Endothelial cell (in vitro differentiated cells): ENCODE results near the gene CAMTA1. TPM values are rescaled to one million over a fixed set of nuclear protein-coding genes. Genes with fewer than 3 reads are reported as not detected.

Source experiments
- DNase-seq: peaks from one replicate; pipeline ENCODE4 v3.0.0; 2021; ENCODE audit warnings: low spot score
- H3K27ac Mint-ChIP-seq: one replicate; pipeline ENCODE4 v1.8.0; 2021; ENCODE audit warnings: mixed read lengths, inconsistent platforms; ENCODE audit not compliant: unreplicated experiment
- H3K27me3 Mint-ChIP-seq: one replicate; pipeline ENCODE4 v1.8.0; 2021; ENCODE audit warnings: mild to moderate bottlenecking, moderate library complexity, mixed read lengths, inconsistent platforms; ENCODE audit not compliant: unreplicated experiment
- H3K36me3 Mint-ChIP-seq: one replicate; pipeline ENCODE4 v1.8.0; 2021; ENCODE audit warnings: mild to moderate bottlenecking, low read depth, mixed read lengths, inconsistent platforms; ENCODE audit not compliant: unreplicated experiment
- H3K4me1 Mint-ChIP-seq: one replicate; pipeline ENCODE4 v1.8.0; 2021; ENCODE audit warnings: mild to moderate bottlenecking, mixed read lengths, inconsistent platforms; ENCODE audit not compliant: unreplicated experiment
- H3K4me3 Mint-ChIP-seq: one replicate; pipeline ENCODE4 v1.8.0; 2021; ENCODE audit warnings: mild to moderate bottlenecking, mixed read lengths, inconsistent platforms; ENCODE audit not compliant: unreplicated experiment
- H3K9me3 Mint-ChIP-seq: one replicate; pipeline ENCODE4 v1.8.0; 2021; ENCODE audit warnings: mixed read lengths, inconsistent platforms; ENCODE audit not compliant: unreplicated experiment
- CTCF ChIP-seq: fragments of 200-600 bp; sonication (generic); IDR thresholded peaks from one replicate; pipeline ENCODE4 v1.5.0; 2021; ENCODE audit warnings: antibody characterized with exemption; ENCODE audit not compliant: unreplicated experiment
- total RNA-seq: library from RNA; stranded (reverse); fragmentation: NEBNext Ultra II Directional; extraction: Animal tissue kit (Norgen Biotek cat#: 25700); gene quantifications from one replicate; pipeline ENCODE4 v1.2.1, GENCODE V29; 2021; ENCODE audit not compliant: unreplicated experiment

Gene CAMTA1
- total RNA-seq, 1 donor from 2014 or later, result 87.3 TPM

- DNase-seq, result no peak
- no peaks in the 10 kb centered on the region for H3K9me3 Mint-ChIP-seq
- peaks cover 12% of the 10 kb centered on the region for H3K27me3 Mint-ChIP-seq
- no peak overlapping the region for H3K27ac Mint-ChIP-seq
- H3K4me3 Mint-ChIP-seq, result no peak overlapping the region
- peaks cover 4% of the 10 kb centered on the region for H3K36me3 Mint-ChIP-seq
- no peak for TF ChIP-seq CTCF
- H3K4me1 Mint-ChIP-seq, result peaks cover 3% of the 10 kb centered on the region
Observed at GRCh38 chr1:7557301-7557891, 772.1 kb downstream of the CAMTA1 start.

DNA sequence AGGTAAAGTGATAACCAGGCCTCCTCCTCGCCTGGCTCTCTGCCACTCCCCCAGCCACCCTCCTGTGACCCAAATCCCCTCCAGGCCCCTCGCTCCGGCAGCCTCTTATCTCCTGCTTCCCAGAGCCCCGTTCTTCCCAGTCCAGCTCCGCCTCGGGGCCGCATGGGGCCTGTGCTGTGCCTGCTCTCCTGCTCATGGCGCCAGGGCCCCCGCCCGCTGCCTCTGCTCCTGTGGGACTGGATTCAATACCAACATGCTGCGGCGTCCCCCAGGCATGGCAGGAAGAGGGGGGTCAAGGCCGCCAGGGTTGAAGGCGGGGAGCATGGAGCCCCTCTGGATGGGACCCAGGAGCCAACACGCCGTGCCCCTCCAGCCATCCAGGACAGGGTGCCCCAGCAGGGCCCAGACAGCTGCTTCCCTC is 772.8 kb downstream of the CAMTA1 start:
- DNase-seq, result no peak
- H3K27me3 Mint-ChIP-seq, result peaks cover 11% of the 10 kb centered on the region
- no peaks in the 10 kb centered on the region for H3K9me3 Mint-ChIP-seq
- H3K27ac Mint-ChIP-seq, result no peak overlapping the region
- no peak overlapping the region for H3K4me3 Mint-ChIP-seq
- H3K4me1 Mint-ChIP-seq, result peaks cover 1% of the 10 kb centered on the region
- TF ChIP-seq CTCF, result no peak
- H3K36me3 Mint-ChIP-seq, result peaks cover 4% of the 10 kb centered on the region

GRCh38 chr1:7558481-7558880 is 773.2 kb downstream of the CAMTA1 start:
- no peak for TF ChIP-seq CTCF
- DNase-seq, result no peak
- Mint-ChIP-seq H3K27ac (no peak overlapping the region), H3K27me3 (peaks cover 10% of the 10 kb centered on the region), H3K36me3 (peaks cover 4% of the 10 kb centered on the region), H3K4me1 (no peaks in the 10 kb centered on the region), H3K9me3 (no peaks in the 10 kb centered on the region), H3K4me3 (no peak overlapping the region)

- Mint-ChIP-seq H3K27me3 (peaks cover 7% of the 10 kb centered on the region), H3K4me3 (no peak overlapping the region), H3K9me3 (no peaks in the 10 kb centered on the region), H3K4me1 (no peaks in the 10 kb centered on the region), H3K36me3 (peaks cover 4% of the 10 kb centered on the region), H3K27ac (no peak overlapping the region)
- DNase-seq, result no peak
- TF ChIP-seq CTCF, result no peak
Observed at GRCh38 chr1:7558921-7559869, 773.9 kb downstream of the CAMTA1 start.

DNA sequence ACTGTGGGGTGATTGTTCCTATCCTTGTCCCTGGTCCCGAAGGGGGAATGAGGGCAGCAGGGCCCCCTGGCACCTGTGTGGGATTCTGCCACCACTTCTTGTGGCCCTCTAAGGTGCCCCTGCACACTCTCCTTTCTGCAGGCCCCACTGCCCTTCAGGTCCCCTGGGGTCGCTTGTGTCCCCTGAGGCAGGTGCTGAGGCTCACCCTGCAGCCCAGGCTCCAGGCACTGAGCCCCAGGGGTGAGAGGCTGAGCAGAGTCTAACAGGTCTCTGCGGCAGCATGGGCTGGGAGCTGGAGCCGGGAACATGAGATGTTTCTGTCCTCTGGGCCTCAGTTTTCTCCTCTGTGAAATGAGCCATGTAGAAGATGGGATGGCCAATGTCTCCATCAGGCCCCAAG is 774.9 kb downstream of the CAMTA1 start:
- no peak overlapping the region for H3K4me3 Mint-ChIP-seq
- peaks cover 6% of the 10 kb centered on the region for H3K27me3 Mint-ChIP-seq
- no peaks in the 10 kb centered on the region for H3K4me1 Mint-ChIP-seq
- H3K36me3 Mint-ChIP-seq, result peaks cover 4% of the 10 kb centered on the region
- H3K9me3 Mint-ChIP-seq, result no peaks in the 10 kb centered on the region
- TF ChIP-seq CTCF, result no peak
- DNase-seq, result no peak
- no peak overlapping the region for H3K27ac Mint-ChIP-seq
